Pancreas (tissue), 10 donors: Measurements from ENCODE around the gene EFCAB14. TPM values are rescaled to one million over a fixed set of nuclear protein-coding genes. Genes with fewer than 3 reads are reported as not detected.
A peak's percentile ranks its signal among the peaks of the same experiment; 100 is the strongest.

ENCODE experiments used
- ATAC-seq, 4 donors: fragments of 200-7000 bp; cut with Tn5 transposase; one replicate each; pipeline versions ENCODE4 v1.8.0 to v1.9.1; 2020; ENCODE audit warnings: mild to moderate bottlenecking in 4 of 4, moderate library complexity in 4 of 4
- DNase-seq, 6 donors: peaks; one replicate each; pipeline ENCODE4 v3.0.0-alpha.2; 2020
- FAIRE-seq: peaks from 2 replicates; lab custom pipeline; 2012; peaks lifted over from hg19 to GRCh38; lab: Jason Lieb, UNC
- H3K27ac ChIP-seq, 4 donors: fragments of 200-600 bp; sonication (generic); 1 replicate in 3 of 4; 2 replicates in 1 of 4; pipeline versions ENCODE4 v1.5.0 to v1.8.0; 2020
- H3K27me3 ChIP-seq, 4 donors: fragments of 200-600 bp; one replicate each; pipeline ENCODE4 v1.8.0; 2021
- H3K36me3 ChIP-seq, 3 donors: fragments of 200-600 bp; sonication (generic) in 1 of 3; one replicate each; pipeline versions ENCODE4 v1.5.0 to v1.8.0; 2020 to 2021
- H3K4me1 ChIP-seq, 3 donors: fragments of 200-600 bp; one replicate each; pipeline ENCODE4 v1.8.0; 2021
- H3K4me3 ChIP-seq, 4 donors: fragments of 200-600 bp; sonication (generic) in 2 of 4; one replicate each; pipeline versions ENCODE4 v1.5.0 to v1.8.0; 2020 to 2021
- H3K9me3 ChIP-seq, 4 donors: fragments of 200-600 bp; one replicate each; pipeline ENCODE4 v1.8.0; 2021
- CTCF ChIP-seq, 4 donors: fragments of 200-600 bp; sonication (generic) in 3 of 4; IDR thresholded peaks; one replicate each; pipeline versions ENCODE4 v1.5.0 to v1.8.0; 2021; ENCODE audit warnings: antibody characterized with exemption in 4 of 4
- WGBS, 2 donors: extraction: QIAGEN DNeasy Blood & Tissue Kit; methylation state at CpG; one replicate each; pipeline ENCODE4 v1.1.7; 2013; 5-methylcytosine and 5-hydroxymethylcytosine counted together
- intact Hi-C, 3 donors: fragments of 100-400 bp; cut with DNase I; formaldehyde crosslinking; loops; one replicate each; pipeline versions ENCODE4 v1.11.1 to v1.14.2; 2022
- polyA plus RNA-seq, 2 donors: library from polyadenylated mRNA; stranded (reverse); fragments of 200-250 nt; gene quantifications; one replicate each; pipeline ENCODE4 v1.2.3, GENCODE V29; 2013
- total RNA-seq, 6 donors: library from RNA; stranded (reverse); fragmentation: NEBNext Ultra II Directional in 4 of 6; extraction: Animal tissue kit (Norgen Biotek cat#: 25700) in 4 of 6; gene quantifications; one replicate each; pipeline versions ENCODE4 v1.2.1 to v1.2.4, GENCODE V29; 2021 to 2023
- donor health status: healthy with polysubstance abuse.
- donor health status: DM: no; HTN: no; CAD: no; lungs with moderate emphysema.
- donor health status: DM: no; HTN: no; CAD: no.
- donor health status: control.
- donor health status: control.
- donor health status: Bipolar disorder and iron deficiency.
- donor health status: DM: yes; HTN: yes; CAD: no.
- donor health status: DM: no; HTN: no; CAD: no.
- donor health status: DM: no; HTN: no; CAD: no.
- donor health status: DM: yes; HTN: yes; CAD: no.

EFCAB14 gene
- total and polyA plus RNA-seq, 8 donors = 8.4 to 55.2 (median 28.7) TPM

GRCh38 chr1:46682064-46682463 lies 36.9 kb downstream of the EFCAB14 start:
- H3K27ac ChIP-seq = no peak overlapping the region
- intact Hi-C loops = no loop called here
- no peaks in the 10 kb centered on the region for H3K27me3 ChIP-seq
- FAIRE-seq (no peak), DNase-seq (no peak), ATAC-seq (peak in 2 of 4 donors; percentile 17 to 43)
- peaks cover 3 to 11% (median 11%) of the 10 kb centered on the region in 3 donors for H3K4me1 ChIP-seq
- WGBS, 2 donors = 30 to 37% methylated on average over 1 of the region's 1 CpG
- no peak for TF ChIP-seq CTCF (IDR thresholded peaks at IDR 0.05)
- peaks cover 0 to 60% (median 12%) of the 10 kb centered on the region in 3 donors for H3K36me3 ChIP-seq
- H3K9me3 ChIP-seq = no peaks in the 10 kb centered on the region
- no peak overlapping the region for H3K4me3 ChIP-seq

- intact Hi-C loops = no loop called here
- WGBS, 2 donors = 30 to 70% methylated on average over 1 of the region's 1 CpG
- ATAC-seq (peak; percentile 71 to 80 (median 77)), FAIRE-seq (no peak), DNase-seq (no peak)
- Histone ChIP-seq H3K4me3 (no peak overlapping the region), H3K27ac (no peak overlapping the region), H3K4me1 (peaks cover 0 to 6% (median 5%) of the 10 kb centered on the region in 3 donors), H3K36me3 (peaks cover 0 to 60% (median 12%) of the 10 kb centered on the region in 3 donors), H3K9me3 (no peaks in the 10 kb centered on the region), H3K27me3 (no peaks in the 10 kb centered on the region)
- TF ChIP-seq CTCF (IDR thresholded peaks at IDR 0.05) = no peak
Observed at GRCh38 chr1:46681333-46682034, 37.4 kb downstream of the EFCAB14 start.

GRCh38 chr1:46679789-46680573 lies 38.9 kb downstream of the EFCAB14 start:
- FAIRE-seq = no peak
- DNase-seq = no peak
- H3K9me3 ChIP-seq = no peaks in the 10 kb centered on the region
- no peak overlapping the region for H3K27ac ChIP-seq
- no peak for TF ChIP-seq CTCF (IDR thresholded peaks at IDR 0.05)
- intact Hi-C loops = no loop called here
- H3K36me3 ChIP-seq = peaks cover 0 to 48% (median 12%) of the 10 kb centered on the region in 3 donors
- no peak for ATAC-seq
- 98% methylated on average over 6 of the region's 6 CpGs for WGBS, 2 donors
- peaks cover 0 to 6% (median 3%) of the 10 kb centered on the region in 3 donors for H3K4me1 ChIP-seq
- H3K4me3 ChIP-seq = no peak overlapping the region
- H3K27me3 ChIP-seq = no peaks in the 10 kb centered on the region

- FAIRE-seq (no peak), DNase-seq (no peak), ATAC-seq (no peak)
- intact Hi-C loops = no loop called here
- no peaks in the 10 kb centered on the region for H3K9me3 ChIP-seq
- no peaks in the 10 kb centered on the region for H3K27me3 ChIP-seq
- no peak overlapping the region for H3K27ac ChIP-seq
- peaks cover 0 to 21% (median 0%) of the 10 kb centered on the region in 3 donors for H3K36me3 ChIP-seq
- H3K4me3 ChIP-seq = no peak overlapping the region
- no peak for TF ChIP-seq CTCF (IDR thresholded peaks at IDR 0.05)
- H3K4me1 ChIP-seq = peaks cover 0 to 6% (median 3%) of the 10 kb centered on the region in 3 donors
- 93% methylated on average over 1 of the region's 1 CpG for WGBS, 2 donors
Observed at GRCh38 chr1:46677339-46677738, 41.6 kb downstream of the EFCAB14 start.
